Kidney capillary endothelial cell (primary cell): ENCODE data around the gene INO80.

Source experiments
- DNase-seq: peaks from one replicate; pipeline ENCODE4 v3.0.0-alpha.2; 2018; ENCODE audit warnings: low spot score

Gene INO80

DNA sequence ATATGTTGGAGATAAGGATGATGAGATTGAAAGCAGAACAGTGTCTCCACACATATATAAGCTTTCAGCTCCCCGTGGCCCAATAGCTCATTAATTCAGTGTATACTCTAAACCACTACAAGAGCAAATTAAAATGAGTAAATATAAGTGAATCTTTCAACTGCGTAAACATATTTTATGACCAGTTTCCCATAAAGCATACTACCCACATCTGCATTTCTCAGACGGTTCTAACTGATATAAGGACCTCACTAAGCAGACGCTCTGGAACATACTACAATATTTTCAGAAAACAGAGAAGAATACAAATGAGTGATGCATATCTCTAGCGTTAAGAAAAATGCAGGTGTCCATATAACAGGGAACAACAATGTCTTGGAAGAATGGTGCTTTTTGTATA lies 73.2 kb downstream of the INO80 start:
- no peak for DNase-seq

DNA sequence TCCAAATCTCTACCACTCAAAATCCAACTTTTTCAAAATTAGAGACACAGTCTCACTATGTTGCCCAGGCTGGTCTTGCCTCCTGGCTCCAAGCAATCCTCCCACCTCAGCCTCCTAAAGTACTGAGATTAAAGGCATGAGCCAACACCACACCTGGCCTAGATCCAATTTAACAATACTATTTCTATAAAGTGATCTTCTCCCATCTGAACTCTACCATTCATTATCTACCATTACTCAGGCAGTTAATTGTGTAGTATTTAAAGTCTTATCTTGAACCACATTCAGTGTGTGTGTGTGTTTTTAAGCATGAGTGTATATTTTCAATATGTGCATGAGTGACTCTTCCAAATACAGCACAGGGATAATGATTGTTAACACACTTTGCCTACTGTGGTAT lies 77.0 kb downstream of the INO80 start:
- no peak for DNase-seq

GRCh38 chr15:41032079-41032328 lies 84.1 kb downstream of the INO80 start:
- no peak for DNase-seq

DNA sequence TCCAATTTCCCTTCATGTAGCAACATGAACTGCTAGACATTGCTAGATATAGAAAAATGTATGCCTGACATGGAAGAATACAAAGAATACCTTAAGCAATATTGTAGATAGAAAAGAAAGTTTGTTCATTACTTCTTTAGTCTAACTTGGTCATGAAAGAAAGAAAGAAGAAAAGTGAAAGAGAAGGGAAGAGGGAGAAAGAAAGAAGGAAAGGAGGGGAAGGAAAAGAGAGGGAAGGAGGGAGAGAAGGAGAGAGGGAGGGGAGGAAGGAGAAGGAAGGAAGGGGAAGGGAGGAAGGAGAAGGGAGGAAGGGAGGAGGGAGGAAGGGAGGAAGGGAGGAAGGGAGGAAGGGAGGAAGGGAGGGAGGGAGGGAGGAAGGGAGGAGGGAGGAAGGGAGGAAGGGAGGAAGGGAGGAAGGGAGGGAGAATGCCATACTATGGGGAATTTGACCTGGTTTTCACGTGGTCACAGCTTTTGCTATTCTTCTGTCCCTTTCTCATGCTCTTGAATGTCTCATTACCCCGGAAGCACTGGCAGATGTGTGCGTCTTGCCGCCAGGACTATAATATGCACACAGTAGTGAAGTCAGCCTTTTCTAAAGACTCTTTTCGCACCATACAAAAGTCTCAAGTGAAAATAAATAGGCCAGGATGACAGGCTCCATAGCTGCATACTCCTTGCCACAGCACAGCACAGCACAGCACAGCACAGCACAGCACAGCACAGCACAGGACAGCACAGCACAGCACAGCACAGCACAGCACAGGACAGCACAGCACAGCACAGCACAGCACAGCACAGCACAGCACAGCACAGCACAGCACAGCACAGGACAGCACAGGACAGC lies 84.6 kb downstream of the INO80 start:
- DNase-seq, result no peak

GRCh38 chr15:41028853-41029252 lies 87.2 kb downstream of the INO80 start:
- no peak for DNase-seq

- no peak for DNase-seq
Measured at GRCh38 chr15:41025393-41025792, 90.7 kb downstream of the INO80 start.

DNA sequence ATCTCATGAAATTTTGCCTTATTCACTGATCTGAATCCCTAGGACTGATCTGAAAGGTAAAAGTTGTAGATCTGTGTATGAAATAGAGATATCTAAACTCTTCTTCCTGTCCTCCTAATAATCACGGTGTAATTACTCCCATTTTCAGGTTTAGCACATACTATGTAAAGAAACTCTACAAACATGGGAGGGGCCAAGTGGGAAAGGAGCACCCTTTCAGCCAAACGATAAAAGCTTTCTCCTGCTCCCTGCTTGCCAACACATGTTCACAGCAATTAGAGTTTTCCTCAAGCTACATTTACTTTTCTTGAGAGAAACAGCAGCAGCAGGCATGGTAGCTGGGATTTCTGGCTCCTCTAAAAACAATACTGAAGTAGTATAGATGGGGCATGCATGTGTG lies 91.2 kb downstream of the INO80 start:
- no peak for DNase-seq

DNA sequence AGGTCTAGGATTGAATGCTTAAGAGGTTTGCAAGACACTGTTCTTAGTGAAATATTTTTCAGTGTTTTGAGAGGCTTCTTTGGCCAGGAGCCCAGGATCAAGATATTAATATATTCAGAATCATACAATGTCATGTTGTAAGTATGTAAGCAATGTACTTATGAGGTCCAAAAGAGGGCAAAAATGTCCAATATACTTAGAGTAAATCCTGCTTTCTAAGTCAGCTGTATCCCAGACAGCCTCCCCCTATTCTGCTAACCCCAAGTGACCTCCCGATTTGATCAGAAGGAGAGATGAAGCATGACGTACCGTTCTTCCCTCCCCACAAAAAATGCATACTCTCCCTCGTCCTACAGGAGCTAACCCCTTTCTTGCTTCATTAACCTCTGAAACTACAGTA lies 91.9 kb downstream of the INO80 start:
- no peak for DNase-seq

DNA sequence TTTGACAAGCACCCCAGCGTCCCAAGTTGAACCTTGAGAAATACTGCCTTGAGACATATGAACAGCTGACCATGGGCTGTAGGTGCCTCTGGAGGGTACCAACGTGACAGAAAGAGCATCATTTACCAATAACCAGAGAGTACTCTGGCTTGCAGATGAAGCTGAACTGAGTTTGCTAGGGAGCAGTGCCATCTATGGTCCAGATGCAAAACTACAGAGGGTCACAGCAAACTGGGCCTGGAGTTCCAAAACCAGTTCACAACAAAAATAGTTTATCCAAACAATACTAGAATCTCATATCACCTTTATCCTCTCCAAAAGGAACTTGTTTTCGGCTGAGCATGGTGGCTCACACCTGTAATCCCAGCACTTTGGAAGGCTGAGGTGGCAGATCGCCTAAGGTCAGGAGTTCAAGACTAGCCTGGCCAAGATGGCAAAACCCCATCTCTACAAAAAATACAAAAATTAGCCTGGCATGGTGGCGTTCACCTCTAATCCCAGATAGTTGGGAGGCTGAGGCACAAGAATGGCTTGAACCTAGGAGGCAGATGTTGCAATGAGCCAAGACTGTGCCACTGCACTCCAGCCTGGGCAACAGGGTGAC lies 93.5 kb downstream of the INO80 start:
- peak; percentile 51 for DNase-seq

DNA sequence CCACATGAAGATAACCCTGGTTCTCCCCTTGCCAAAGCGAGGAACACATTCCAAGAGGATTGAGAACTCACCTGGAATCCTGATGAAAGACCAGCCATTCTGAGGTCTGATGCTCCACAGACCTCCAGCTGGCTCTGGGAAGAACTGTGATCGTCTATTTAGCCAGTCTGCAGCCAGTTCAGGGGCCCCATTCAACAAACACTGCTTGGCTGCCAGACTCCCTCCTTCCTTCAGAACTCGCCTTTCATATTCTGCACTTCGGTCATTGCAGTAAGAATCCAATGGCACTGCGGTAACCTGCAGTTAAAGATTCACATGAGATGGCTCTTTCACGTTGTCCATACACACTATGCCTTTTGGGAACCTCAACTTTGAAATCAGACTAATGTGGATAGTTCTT lies 95.3 kb downstream of the INO80 start:
- DNase-seq, result no peak

GRCh38 chr15:41020311-41020710 lies 95.8 kb downstream of the INO80 start:
- DNase-seq, result no peak

DNA sequence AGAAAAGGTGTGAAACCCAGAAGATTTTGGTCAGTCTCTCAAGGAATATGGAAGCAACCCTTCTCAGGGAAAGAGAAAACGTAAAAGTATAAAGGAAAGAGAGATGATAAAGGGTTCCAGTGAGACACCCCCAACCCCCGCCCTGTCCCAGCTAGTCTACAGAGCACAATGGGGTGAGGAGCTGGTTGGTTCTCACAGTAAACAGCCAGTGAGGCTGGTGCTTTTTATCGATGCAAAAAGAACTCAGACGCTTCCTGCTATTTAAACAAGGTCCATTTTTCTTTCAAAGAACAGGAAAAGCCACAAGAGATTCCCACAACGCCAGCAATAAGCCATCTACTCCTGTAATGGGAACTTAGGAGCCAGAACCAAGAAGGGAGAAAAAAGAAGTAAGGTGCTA lies 96.9 kb downstream of the INO80 start:
- no peak for DNase-seq

DNA sequence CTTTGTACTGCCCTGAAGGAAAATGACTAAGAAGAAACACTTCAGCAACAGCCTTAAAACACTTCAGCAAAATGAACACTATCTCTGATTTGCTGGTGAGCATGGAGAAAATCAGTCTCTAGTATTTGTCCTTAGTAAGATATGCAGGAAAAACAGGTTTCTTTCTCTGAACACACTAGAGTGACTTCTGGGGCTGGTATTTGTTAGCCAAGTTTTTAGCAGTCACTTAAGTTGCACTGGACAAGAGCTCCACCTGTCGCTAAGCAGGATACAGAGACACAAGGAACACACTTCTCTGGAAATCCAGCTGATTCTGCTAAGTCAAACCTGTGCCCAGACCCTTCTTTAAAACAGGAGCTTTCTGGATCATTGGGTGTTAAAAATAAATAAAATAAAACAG lies 97.5 kb downstream of the INO80 start:
- peak; percentile 61 for DNase-seq

DNA sequence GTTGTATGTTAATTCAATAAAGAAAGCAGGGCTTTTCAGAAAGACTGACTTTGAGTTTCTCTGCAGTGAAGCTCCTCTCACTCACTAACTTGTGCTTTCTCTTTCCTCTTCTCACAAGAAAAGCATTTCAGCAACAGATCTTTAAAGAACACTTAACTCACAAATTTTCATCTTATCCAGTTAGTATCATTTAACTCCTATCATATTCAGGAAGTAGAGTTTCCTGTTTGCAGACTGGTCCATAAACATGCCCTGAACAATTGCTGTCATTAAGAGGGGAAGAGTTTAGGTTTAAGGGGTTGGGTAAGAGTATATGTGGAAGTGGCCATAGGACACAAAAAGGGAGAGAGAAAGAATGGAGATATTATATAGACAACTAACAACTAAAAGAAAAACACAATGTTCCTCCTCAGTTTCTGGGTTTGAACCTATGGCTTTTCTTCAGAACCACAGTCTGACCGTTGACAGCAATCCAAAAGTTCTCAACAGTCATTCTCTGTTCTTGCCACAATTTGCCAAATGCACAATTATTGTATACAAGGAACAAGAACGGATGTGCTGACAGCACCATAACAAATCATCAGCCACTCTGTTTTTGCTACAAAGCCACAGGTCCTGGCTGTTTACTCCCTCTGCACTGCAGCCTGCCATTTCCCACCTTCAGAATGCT lies 98.9 kb downstream of the INO80 start:
- no peak for DNase-seq

GRCh38 chr15:41013691-41014414 lies 102.2 kb downstream of the INO80 start:
- DNase-seq, result no peak

- DNase-seq, result no peak
Measured at GRCh38 chr15:41011055-41011815, 104.8 kb downstream of the INO80 start.

DNA sequence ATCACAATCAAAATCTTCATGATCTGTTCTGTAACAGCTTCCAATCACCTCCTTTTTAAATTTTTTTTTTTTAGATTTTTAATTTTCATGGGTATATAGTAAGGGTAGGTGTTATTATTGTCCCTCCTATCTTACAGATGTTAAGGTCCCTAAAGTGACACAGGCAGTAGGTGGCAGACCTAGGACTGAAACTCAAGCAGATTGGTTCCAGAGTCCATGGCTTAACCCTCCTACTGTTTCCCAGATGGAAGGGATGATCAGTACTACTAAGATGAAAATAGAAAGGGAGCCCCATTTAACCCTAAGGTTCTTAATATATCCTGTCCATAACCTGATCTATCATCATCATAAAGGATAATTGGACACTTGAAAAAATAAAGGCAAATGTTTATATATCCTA lies 105.7 kb downstream of the INO80 start:
- no peak for DNase-seq

DNA sequence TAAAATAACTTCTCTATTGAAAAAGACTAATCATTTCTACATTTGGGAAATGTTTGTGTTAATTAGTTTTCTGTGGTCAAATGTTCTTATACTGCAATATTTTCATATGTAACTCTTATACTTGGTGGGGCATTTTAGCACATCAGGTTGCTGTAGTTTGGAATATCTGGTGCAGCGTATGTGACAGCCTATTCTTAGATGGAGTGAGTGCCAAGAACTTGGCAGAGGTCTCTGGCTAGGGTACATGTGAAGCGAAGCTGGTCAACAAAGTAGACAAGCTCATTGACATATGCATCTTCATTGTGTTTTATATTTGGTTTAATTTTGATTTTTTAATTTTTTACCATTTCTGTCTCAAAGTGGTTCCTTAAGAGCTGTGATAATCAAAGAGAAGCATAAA lies 109.6 kb downstream of the INO80 start:
- no peak for DNase-seq

- no peak for DNase-seq
Measured at GRCh38 chr15:41004490-41004889, 111.6 kb downstream of the INO80 start.

DNA sequence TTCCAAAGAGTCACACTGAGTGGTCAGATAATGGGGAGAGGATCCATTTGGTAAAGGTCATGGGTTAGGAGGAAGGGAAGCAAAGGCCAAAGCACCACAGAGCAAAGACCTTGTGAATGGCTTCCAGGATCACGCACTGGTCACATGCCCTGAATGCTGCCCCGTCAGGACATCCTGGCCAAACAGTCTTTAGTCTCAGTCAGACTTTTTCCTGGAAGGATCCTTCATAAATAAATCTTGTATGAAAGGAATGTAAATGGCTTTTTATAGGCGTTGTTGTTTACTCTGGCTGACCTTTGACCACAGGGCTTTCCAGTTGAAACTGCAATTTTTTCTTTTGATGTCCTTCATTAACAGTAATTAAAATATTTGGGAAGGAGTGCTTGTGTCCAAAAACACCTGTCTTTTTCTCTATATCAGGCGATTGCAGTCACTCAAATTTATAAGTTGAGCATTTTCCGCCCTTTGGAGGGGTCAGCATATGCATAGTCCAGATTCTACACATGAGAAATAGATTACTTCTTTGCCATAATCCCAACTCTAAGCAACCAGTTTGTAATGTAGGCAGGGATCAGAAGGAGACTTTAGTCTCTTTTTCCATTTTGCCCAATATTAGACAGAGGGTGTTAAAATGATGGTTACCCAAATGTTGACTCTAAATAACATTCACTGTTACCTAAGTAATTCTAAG lies 114.4 kb downstream of the INO80 start:
- DNase-seq, result no peak

DNA sequence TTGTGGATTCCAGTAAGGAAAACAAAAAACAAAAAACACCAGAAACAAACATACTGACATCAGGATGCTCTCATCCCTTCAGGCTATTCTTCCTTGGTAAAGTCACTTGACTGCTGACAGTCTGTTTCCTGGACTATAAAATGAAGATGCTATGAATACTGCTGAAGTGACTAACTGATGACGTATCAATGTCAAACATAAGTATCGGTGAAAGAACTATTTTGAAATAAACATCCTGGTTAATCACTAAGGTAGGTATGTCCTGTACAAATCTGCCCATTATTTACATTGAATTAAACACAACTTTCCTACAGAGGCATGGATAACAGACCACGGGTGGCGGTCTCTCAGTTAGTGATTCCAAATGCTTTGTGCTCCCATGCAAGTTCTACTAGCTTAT lies 116.9 kb downstream of the INO80 start:
- peak; percentile 89 for DNase-seq

- no peak for DNase-seq
Measured at GRCh38 chr15:40995656-40996055, 120.4 kb downstream of the INO80 start.
